PFSK-1 (cell line): ENCODE measurements around the gene LMO4.

Source experiments
- FOXP2 ChIP-seq: optimal IDR thresholded peaks from 2 replicates; pipeline ENCODE3; 2011; ENCODE audit warnings: borderline replicate concordance, control low read depth, inconsistent platforms; ENCODE audit not compliant: insufficient read depth; ENCODE audit errors: extremely low read length, extremely low read depth
- POLR2AphosphoS5 ChIP-seq: IDR thresholded peaks from 2 replicates; pipeline ENCODE4 v1.6.1; 2012; ENCODE audit warnings: low read depth, mild to moderate bottlenecking, control low read depth, low read length, moderate library complexity
- REST ChIP-seq, 2 experiments: IDR thresholded peaks; 2 replicates each; pipeline versions ENCODE4 v1.6.1 to v1.8.0; 2011 to 2012; ENCODE audit warnings: low read depth in 2 of 2, low read length in 2 of 2, control low read depth in 1 of 2, inconsistent platforms in 1 of 2, mild to moderate bottlenecking in 1 of 2, moderate library complexity in 1 of 2; ENCODE audit not compliant: insufficient read depth in 1 of 2
- SIN3A ChIP-seq: IDR thresholded peaks from 2 replicates; pipeline ENCODE4 v1.6.1; 2012; ENCODE audit warnings: mild to moderate bottlenecking, low read length, moderate library complexity, borderline replicate concordance; ENCODE audit not compliant: insufficient read depth
- TAF1 ChIP-seq: IDR thresholded peaks from 2 replicates; pipeline ENCODE4 v1.6.1; 2012; ENCODE audit warnings: low read length, control low read depth, borderline replicate concordance; ENCODE audit not compliant: insufficient read depth

LMO4 gene

GRCh38 chr1:87336623-87337067 is 8.0 kb downstream of the LMO4 start:
- TF ChIP-seq TAF1, result no peak
- no peak for TF ChIP-seq REST (IDR thresholded peaks at IDR 0.05; ENCODE audit: insufficient read depth in 1 of 2, low read depth in 2 of 2, low read length in 2 of 2)
- no peak for TF ChIP-seq POLR2AphosphoS5
- TF ChIP-seq FOXP2, result no peak
- no peak for TF ChIP-seq SIN3A

- TF ChIP-seq TAF1 (no peak), REST (IDR thresholded peaks at IDR 0.05; ENCODE audit: insufficient read depth in 1 of 2, low read depth in 2 of 2, low read length in 2 of 2) (no peak), FOXP2 (no peak), POLR2AphosphoS5 (no peak), SIN3A (no peak)
These were observed 8.9 kb downstream of the LMO4 start for GRCh38 chr1:87337606-87338005.

GRCh38 chr1:87338566-87338965 is 9.9 kb downstream of the LMO4 start:
- TF ChIP-seq TAF1 (no peak), SIN3A (no peak)

- TF ChIP-seq FOXP2, result no peak
- TF ChIP-seq SIN3A, result no peak
- no peak for TF ChIP-seq POLR2AphosphoS5
These were observed 15.6 kb downstream of the LMO4 start for GRCh38 chr1:87344231-87344630.

DNA sequence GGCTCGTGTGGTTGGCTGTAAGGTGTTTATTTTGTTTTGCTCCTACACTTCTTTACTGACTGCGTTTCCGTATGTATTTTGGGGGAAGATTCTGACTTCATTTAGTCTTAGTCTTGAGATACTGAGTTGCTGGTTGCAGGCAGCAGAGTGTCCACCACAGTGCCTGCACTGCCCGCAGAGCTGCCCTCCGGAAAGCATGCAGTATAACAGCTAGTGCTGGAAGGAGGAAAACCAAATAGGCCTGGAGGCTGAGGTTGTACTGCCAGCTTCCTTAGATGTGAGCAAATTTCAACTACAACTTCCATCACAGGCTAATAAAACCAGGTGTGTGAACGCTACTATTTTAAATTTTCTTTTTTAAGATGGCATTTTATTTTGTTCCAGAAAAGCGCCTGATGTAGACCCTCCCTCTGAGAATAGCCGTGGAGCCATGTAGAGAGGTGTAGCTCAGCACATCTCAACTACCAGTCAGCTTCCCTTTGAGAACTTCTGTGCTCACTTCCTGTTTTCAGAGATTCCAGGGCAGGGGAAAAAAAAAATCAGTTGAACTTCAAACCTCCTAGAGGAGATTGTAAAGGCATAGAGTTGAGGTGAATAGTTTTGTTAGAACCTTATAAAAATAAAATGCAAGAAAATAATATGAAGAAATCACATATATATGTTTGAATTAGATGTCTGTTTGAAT is 17.6 kb downstream of the LMO4 start:
- TF ChIP-seq FOXP2, result no peak
- TF ChIP-seq POLR2AphosphoS5, result no peak
- TF ChIP-seq REST (IDR thresholded peaks at IDR 0.05; ENCODE audit: insufficient read depth in 1 of 2, low read depth in 2 of 2, low read length in 2 of 2), result no peak
- no peak for TF ChIP-seq TAF1
- no peak for TF ChIP-seq SIN3A

- no peak for TF ChIP-seq SIN3A
- TF ChIP-seq REST (IDR thresholded peaks at IDR 0.05; ENCODE audit: insufficient read depth in 1 of 2, low read depth in 2 of 2, low read length in 2 of 2), result no peak
- TF ChIP-seq TAF1, result no peak
- TF ChIP-seq FOXP2, result no peak
- no peak for TF ChIP-seq POLR2AphosphoS5
These were observed 19.8 kb downstream of the LMO4 start for GRCh38 chr1:87348341-87349019.
